OCI-LY1 (cell line): ENCODE results near the gene IWS1.

Experiments
- CTCF ChIP-seq: fragments of 200-600 bp; sonication (generic), shearing (Covaris generic); IDR thresholded peaks from 2 replicates; pipeline ENCODE4 v1.5.1; 2017; ENCODE audit warnings: mild to moderate bottlenecking, antibody characterized with exemption, low read length, moderate library complexity, mixed read lengths
- EZH2 ChIP-seq: fragments of 200-600 bp; sonication (generic), shearing (Covaris generic); IDR thresholded peaks from 2 replicates; pipeline ENCODE4 v1.8.0; 2017; ENCODE audit warnings: borderline replicate concordance, mixed run types, mild to moderate bottlenecking, antibody characterized with exemption, low read length, moderate library complexity, mixed read lengths

- TF ChIP-seq CTCF, result no peak
- TF ChIP-seq EZH2, result no peak
These were observed 22.8 kb downstream of the IWS1 start for GRCh38 chr2:127503491-127503890.
